Naive thymus-derived CD4-positive, alpha-beta T cell (primary cell): Measurements from ENCODE around the gene DTYMK. TPM values are rescaled to one million over a fixed set of nuclear protein-coding genes. Genes with fewer than 3 reads are reported as not detected.
A peak's percentile ranks its signal among the peaks of the same experiment; 100 is the strongest.

Source experiments
- ATAC-seq: fragments of 150-1000 bp; cut with Tn5 transposase; 2 replicates; pipeline ENCODE4 v1.10.0; 2021; ENCODE audit warnings: mild to moderate bottlenecking, moderate library complexity
- CTCF ChIA-PET: fragments of 350-600 bp; sonication (Branson Sonifier 250); formaldehyde crosslinking; loops from one replicate; lab custom pipeline; 2021; ENCODE audit warnings: antibody characterized with exemption; lab: Charles Lee
- POLR2A ChIA-PET: fragments of 350-600 bp; sonication (Branson Sonifier 250); formaldehyde crosslinking; loops from one replicate; lab custom pipeline; 2021; ENCODE audit warnings: antibody characterized with exemption, inconsistent platforms; lab: Charles Lee
- DNase-seq, 9 donors: peaks; one replicate each; pipeline versions ENCODE4 v3.0.0 to v3.0.0-alpha.2; 2020 to 2022; ENCODE audit warnings: mixed read lengths in 1 of 9
- H3K27ac ChIP-seq: one replicate; pipeline ENCODE4 v1.7.0; 2013; ENCODE audit warnings: mild to moderate bottlenecking, low read depth, low read length, moderate library complexity
- H3K27me3 ChIP-seq, 2 donors: one replicate each; pipeline ENCODE4 v1.7.0; 2013; ENCODE audit warnings: low read length in 2 of 2, mild to moderate bottlenecking in 2 of 2, moderate library complexity in 2 of 2; ENCODE audit not compliant: control insufficient read depth in 2 of 2, insufficient read depth in 2 of 2
- H3K36me3 ChIP-seq, 3 experiments: 1 replicate in 2 of 3; 2 replicates in 1 of 3; pipeline ENCODE4 v1.7.0; 2013; ENCODE audit warnings: low read length in 3 of 3, mild to moderate bottlenecking in 3 of 3, moderate library complexity in 1 of 3; ENCODE audit not compliant: insufficient read depth in 3 of 3, control insufficient read depth in 2 of 3
- H3K4me1 ChIP-seq, 2 donors: one replicate each; pipeline ENCODE4 v1.7.0; 2013; ENCODE audit warnings: low read length in 2 of 2, mild to moderate bottlenecking in 2 of 2, moderate library complexity in 1 of 2; ENCODE audit not compliant: control insufficient read depth in 2 of 2, insufficient read depth in 2 of 2
- H3K4me3 ChIP-seq: 2 replicates; pipeline ENCODE4 v1.7.0; 2013; ENCODE audit warnings: mild to moderate bottlenecking, low read length
- H3K9me3 ChIP-seq, 3 experiments: 1 replicate in 2 of 3; 2 replicates in 1 of 3; pipeline ENCODE4 v1.7.0; 2013; ENCODE audit warnings: low read length in 3 of 3; ENCODE audit not compliant: control insufficient read depth in 2 of 3
- H3K27ac Mint-ChIP-seq, 9 donors: one replicate each; pipeline ENCODE4 v1.8.0; 2020 to 2022; ENCODE audit warnings: mixed read lengths in 9 of 9, mild to moderate bottlenecking in 8 of 9, moderate library complexity in 5 of 9, inconsistent platforms in 2 of 9
- H3K27me3 Mint-ChIP-seq, 5 donors: one replicate each; pipeline ENCODE4 v1.8.0; 2021 to 2022; ENCODE audit warnings: mixed read lengths in 5 of 5, mild to moderate bottlenecking in 1 of 5
- H3K36me3 Mint-ChIP-seq, 5 donors: one replicate each; pipeline ENCODE4 v1.8.0; 2020 to 2022; ENCODE audit warnings: mixed read lengths in 5 of 5, mild to moderate bottlenecking in 3 of 5, inconsistent platforms in 1 of 5
- H3K4me1 Mint-ChIP-seq, 7 donors: one replicate each; pipeline ENCODE4 v1.8.0; 2020 to 2022; ENCODE audit warnings: mixed read lengths in 7 of 7, mild to moderate bottlenecking in 3 of 7, inconsistent platforms in 1 of 7
- H3K4me3 Mint-ChIP-seq, 10 donors: one replicate each; pipeline ENCODE4 v1.8.0; 2020 to 2022; ENCODE audit warnings: mild to moderate bottlenecking in 10 of 10, mixed read lengths in 10 of 10, moderate library complexity in 6 of 10, inconsistent platforms in 2 of 10
- H3K9me3 Mint-ChIP-seq, 11 donors: one replicate each; pipeline ENCODE4 v1.8.0; 2020 to 2022; ENCODE audit warnings: mixed read lengths in 11 of 11, mild to moderate bottlenecking in 4 of 11, inconsistent platforms in 1 of 11, moderate library complexity in 1 of 11
- intact Hi-C, 2 donors: fragments of 100-400 bp; cut with micrococcal nuclease; formaldehyde crosslinking; loops; one replicate each; pipeline ENCODE4 v1.15.1; 2023
- polyA plus RNA-seq, 2 donors: library from polyadenylated mRNA; unstranded; fragments of 300-500 nt; fragmentation: Illumina TruSeq; gene quantifications; one replicate each; pipeline ENCODE4 v1.2.3, GENCODE V29; 2021
- total RNA-seq, 6 experiments: library from RNA in 5 of 6; stranded (reverse) in 5 of 6; gene quantifications; 1 replicate in 5 of 6; 2 replicates in 1 of 6; pipeline ENCODE4 v1.2.3 and lab custom pipeline; 2021 to 2026

DTYMK gene
- total and polyA plus RNA-seq, 7 experiments from 2014 or later: 12.0 to 65.7 (median 20.6) TPM

- DNase-seq: no peak
- Histone ChIP-seq H3K27ac (no peak overlapping the region), H3K4me1 (no peaks in the 10 kb centered on the region), H3K9me3 (peaks cover 0 to 11% (median 0%) of the 10 kb centered on the region in 3 experiments), H3K36me3 (peaks cover 0 to 71% (median 3%) of the 10 kb centered on the region in 3 experiments), H3K4me3 (no peak overlapping the region), H3K27me3 (no peaks in the 10 kb centered on the region)
- ATAC-seq: no peak
- intact Hi-C loops: no loop called here
- Mint-ChIP-seq H3K9me3 (peaks cover 0 to 10% (median 0%) of the 10 kb centered on the region in 11 donors), H3K27me3 (no peaks in the 10 kb centered on the region), H3K27ac (peak overlapping the region in 1 of 9 donors; percentile 52), H3K4me3 (no peak overlapping the region), H3K36me3 (peaks cover 11 to 47% (median 36%) of the 10 kb centered on the region in 5 donors), H3K4me1 (peaks cover 0 to 2% (median 0%) of the 10 kb centered on the region in 7 donors)
- ChIA-PET POLR2A (interaction anchor here (2.1 kb wide), 1 partner anchor 18 kb away, joined by 5 read pairs; the partner anchor contains the start of gene ING5), CTCF (interaction anchor here (2.1 kb wide), 1 partner anchor 17 kb away, joined by 4 read pairs; the partner anchor contains the start of gene ING5)
Observed at GRCh38 chr2:241719093-241719492, 32.5 kb upstream of the DTYMK start.

DNA sequence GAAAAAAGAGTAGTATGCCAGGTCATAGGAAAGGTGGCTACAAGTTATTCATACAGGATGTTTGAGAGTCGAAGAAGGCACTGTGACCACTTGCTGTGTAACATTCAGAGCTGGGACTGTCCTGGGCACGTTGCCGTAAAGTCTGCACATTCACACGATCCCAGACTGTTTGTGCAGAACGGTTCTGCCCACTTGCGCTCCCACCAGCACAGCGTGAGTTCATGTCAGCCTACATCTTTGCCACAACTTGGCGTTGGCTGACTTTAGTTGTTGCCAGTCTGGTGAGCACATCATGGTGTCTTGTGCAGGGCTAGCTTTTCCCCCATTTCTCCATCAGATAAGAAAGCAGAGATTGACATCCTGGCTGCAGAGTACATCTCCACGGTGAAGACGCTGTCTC is 22.3 kb upstream of the DTYMK start:
- Mint-ChIP-seq H3K4me3 (no peak overlapping the region), H3K4me1 (peaks cover under 1 to 22% (median 12%) of the 10 kb centered on the region in 7 donors), H3K36me3 (peaks cover 19 to 65% (median 36%) of the 10 kb centered on the region in 5 donors), H3K27ac (no peak overlapping the region), H3K27me3 (no peaks in the 10 kb centered on the region), H3K9me3 (peaks cover 0 to 10% (median 0%) of the 10 kb centered on the region in 11 donors)
- no peak overlapping the region for H3K27ac ChIP-seq
- ATAC-seq: no peak
- no peak for DNase-seq
- H3K27me3 ChIP-seq: no peaks in the 10 kb centered on the region
- ChIA-PET POLR2A (no interaction called here), CTCF (no interaction called here)
- H3K9me3 ChIP-seq: no peaks in the 10 kb centered on the region
- intact Hi-C loops: loop anchor here (10.0 kb wide), 2 partner anchors 554 to 1144 kb away; partner anchors contain the start of genes DUSP28 (in 1 of the 2), PPP1R7 (in 1 of the 2) and RNPEPL1 (in 1 of the 2)
- no peaks in the 10 kb centered on the region for H3K4me1 ChIP-seq
- H3K36me3 ChIP-seq: peaks cover 16 to 75% (median 28%) of the 10 kb centered on the region in 3 experiments
- no peak overlapping the region for H3K4me3 ChIP-seq

DNA sequence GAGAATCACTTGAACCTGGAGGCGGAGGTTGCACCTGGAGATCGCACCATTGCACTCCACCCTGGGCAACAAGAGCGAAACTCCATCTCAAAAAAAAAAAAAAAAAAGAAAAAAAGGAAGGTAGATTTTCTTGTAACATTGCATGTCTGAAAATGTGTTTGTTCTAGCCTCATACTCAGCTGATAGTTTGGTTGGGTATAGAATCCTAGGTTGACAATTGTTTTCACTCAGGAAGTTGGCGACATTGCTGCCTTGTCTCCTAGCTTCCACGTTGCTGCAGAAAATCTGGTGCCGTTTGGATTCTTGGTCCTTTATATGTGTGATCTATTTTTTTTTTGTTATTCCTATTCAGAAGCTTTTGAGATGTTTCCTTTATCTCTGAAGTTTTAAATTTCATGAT is 19.9 kb upstream of the DTYMK start:
- intact Hi-C loops: loop anchor here (10.0 kb wide), 2 partner anchors 552 to 1142 kb away; partner anchors contain the start of genes DUSP28 (in 1 of the 2), PPP1R7 (in 1 of the 2) and RNPEPL1 (in 1 of the 2)
- no peak overlapping the region for H3K27ac ChIP-seq
- Mint-ChIP-seq H3K36me3 (peaks cover 19 to 52% (median 34%) of the 10 kb centered on the region in 5 donors), H3K4me3 (no peak overlapping the region), H3K9me3 (peaks cover 0 to 10% (median 0%) of the 10 kb centered on the region in 11 donors), H3K27ac (peak overlapping the region in 1 of 9 donors; percentile 38), H3K27me3 (no peaks in the 10 kb centered on the region), H3K4me1 (peaks cover 12 to 33% (median 23%) of the 10 kb centered on the region in 7 donors)
- peaks cover 7 to 12% of the 10 kb centered on the region in 2 donors for H3K4me1 ChIP-seq
- ATAC-seq: no peak
- peaks cover 15 to 56% (median 20%) of the 10 kb centered on the region in 3 experiments for H3K36me3 ChIP-seq
- POLR2A ChIA-PET: interaction anchor here (0.8 kb wide), 1 partner anchor 9 kb away, joined by 3 read pairs; no protein-coding TSS in a partner anchor
- CTCF ChIA-PET: interaction anchor here (1.5 kb wide), 1 partner anchor 25 kb away, joined by 4 read pairs; no protein-coding TSS in a partner anchor
- H3K9me3 ChIP-seq: no peaks in the 10 kb centered on the region
- H3K4me3 ChIP-seq: no peak overlapping the region
- no peak for DNase-seq
- no peaks in the 10 kb centered on the region for H3K27me3 ChIP-seq

- peaks cover 11 to 35% (median 26%) of the 10 kb centered on the region in 7 donors for H3K4me1 Mint-ChIP-seq
- Histone ChIP-seq H3K36me3 (peaks cover 4 to 27% (median 7%) of the 10 kb centered on the region in 3 experiments), H3K27ac (peak overlapping the region; percentile 73), H3K9me3 (no peaks in the 10 kb centered on the region), H3K4me1 (peaks cover 7 to 12% of the 10 kb centered on the region in 2 donors), H3K27me3 (no peaks in the 10 kb centered on the region), H3K4me3 (peak overlapping the region; percentile 74)
- H3K27me3 Mint-ChIP-seq: no peaks in the 10 kb centered on the region
- intact Hi-C loops: loop anchor here (2.0 to 10.0 kb wide), 5 partner anchors 92 to 1138 kb away; partner anchors contain the start of genes DUSP28 (in 1 of the 2), PPP1R7 (in 1 of the 2) and RNPEPL1 (in 1 of the 2)
- ATAC-seq (no peak), DNase-seq (no peak)
- peak overlapping the region; percentile 74 to 89 (median 84) for H3K4me3 Mint-ChIP-seq
- H3K36me3 Mint-ChIP-seq: peaks cover 6 to 31% (median 17%) of the 10 kb centered on the region in 5 donors
- POLR2A ChIA-PET: interaction anchor here (0.6 to 6.3 kb wide), 6 partner anchors 15 to 182 kb away, joined by 3 to 86 read pairs (median 10); partner anchors contain the start of genes D2HGDH and DTYMK
- peak overlapping the region; percentile 65 to 87 (median 80) for H3K27ac Mint-ChIP-seq
- peaks cover 0 to 8% (median 0%) of the 10 kb centered on the region in 11 donors for H3K9me3 Mint-ChIP-seq
- CTCF ChIA-PET: interaction anchor here (0.6 to 2.7 kb wide), 4 partner anchors 14 to 600 kb away, joined by 3 to 12 read pairs (median 6); partner anchors contain the start of gene DTYMK
Observed at GRCh38 chr2:241703032-241703604, 16.5 kb upstream of the DTYMK start.

- ATAC-seq (peak; percentile 89), DNase-seq (peak; percentile 83 to 92 (median 89))
- Mint-ChIP-seq H3K36me3 (peaks cover 6 to 26% (median 17%) of the 10 kb centered on the region in 5 donors), H3K27me3 (no peaks in the 10 kb centered on the region), H3K9me3 (peaks cover 0 to 7% (median 0%) of the 10 kb centered on the region in 11 donors), H3K4me3 (peak overlapping the region; percentile 74 to 89 (median 84)), H3K27ac (peak overlapping the region; percentile 75 to 87 (median 82)), H3K4me1 (peaks cover 11 to 38% (median 26%) of the 10 kb centered on the region in 7 donors)
- peak overlapping the region; percentile 75 for H3K27ac ChIP-seq
- intact Hi-C loops: loop anchor here (1.0 to 10.0 kb wide), 13 partner anchors 16 to 1138 kb away; partner anchors contain the start of genes D2HGDH (in 2 of the 2), HDLBP (in 2 of the 2), SEPTIN2 (in 2 of the 2) and ATG4B (in 1 of the 2)
- H3K36me3 ChIP-seq: peaks cover 2 to 20% (median 4%) of the 10 kb centered on the region in 3 experiments
- no peaks in the 10 kb centered on the region for H3K27me3 ChIP-seq
- POLR2A ChIA-PET: interaction anchor here (0.6 to 6.3 kb wide), 16 partner anchors 11 to 1136 kb away, joined by 3 to 86 read pairs (median 5); partner anchors contain the start of genes D2HGDH and DTYMK
- H3K9me3 ChIP-seq: no peaks in the 10 kb centered on the region
- H3K4me3 ChIP-seq: peak overlapping the region; percentile 74
- CTCF ChIA-PET: interaction anchor here (1.0 to 2.7 kb wide), 5 partner anchors 14 to 176 kb away, joined by 4 to 12 read pairs (median 5); partner anchors contain the start of genes D2HGDH and DTYMK
- H3K4me1 ChIP-seq: peaks cover 7 to 12% of the 10 kb centered on the region in 2 donors
Observed at GRCh38 chr2:241702155-241703031, 15.8 kb upstream of the DTYMK start.
